Measurements from ENCODE around the gene ZC2HC1B.

ZC2HC1B gene

GRCh38 chr6:143955971-143956370 lies 91.7 kb downstream of the ZC2HC1B start:
- Histone ChIP-seq H3K27me3 (ENCODE audit: insufficient read depth, poor library complexity, severe bottlenecking) (no peaks in the 10 kb centered on the region), H3K27ac (replicated peaks) (no peak overlapping the region), H3K4me3 (replicated peaks; ENCODE audit: insufficient read depth, low read length) (no peak overlapping the region)
- no peak for DNase-seq (ENCODE audit: low read depth in 1 of 2, low spot score in 1 of 2)
- TF ChIP-seq POLR2AphosphoS5 (IDR thresholded peaks at IDR 0.05; ENCODE audit: low read depth): no peak
- no peak for TF ChIP-seq CTCF (IDR thresholded peaks at IDR 0.05; ENCODE audit: insufficient read depth, low read length)
- TF ChIP-seq REST (IDR thresholded peaks at IDR 0.05; ENCODE audit: insufficient replicate concordance, low read depth): no peak
- no peak for TF ChIP-seq SPI1 (IDR thresholded peaks at IDR 0.05; ENCODE audit: borderline replicate concordance, low read depth)
- TF ChIP-seq GABPA (IDR thresholded peaks at IDR 0.05; ENCODE audit: low read depth): no peak

GRCh38 chr6:143957679-143958274 lies 93.5 kb downstream of the ZC2HC1B start:
- H3K27me3 ChIP-seq (ENCODE audit: insufficient read depth, poor library complexity, severe bottlenecking): no peaks in the 10 kb centered on the region
- no peak for TF ChIP-seq POLR2AphosphoS5 (IDR thresholded peaks at IDR 0.05; ENCODE audit: low read depth)
- TF ChIP-seq GABPA (IDR thresholded peaks at IDR 0.05; ENCODE audit: low read depth): no peak
- no peak for TF ChIP-seq REST (IDR thresholded peaks at IDR 0.05; ENCODE audit: insufficient replicate concordance, low read depth)
- TF ChIP-seq CTCF (IDR thresholded peaks at IDR 0.05; ENCODE audit: insufficient read depth, low read length): no peak
- no peak for TF ChIP-seq SPI1 (IDR thresholded peaks at IDR 0.05; ENCODE audit: borderline replicate concordance, low read depth)
- H3K27ac ChIP-seq (replicated peaks): no peak overlapping the region
- DNase-seq (ENCODE audit: low read depth in 1 of 2, low spot score in 1 of 2): no peak
- H3K4me3 ChIP-seq (replicated peaks; ENCODE audit: insufficient read depth, low read length): no peak overlapping the region

GRCh38 chr6:143958839-143959399 lies 94.6 kb downstream of the ZC2HC1B start:
- no peak overlapping the region for H3K27ac ChIP-seq (replicated peaks)
- no peaks in the 10 kb centered on the region for H3K27me3 ChIP-seq (ENCODE audit: insufficient read depth, poor library complexity, severe bottlenecking)
- no peak for DNase-seq (ENCODE audit: low read depth in 1 of 2, low spot score in 1 of 2)
- H3K4me3 ChIP-seq (replicated peaks; ENCODE audit: insufficient read depth, low read length): no peak overlapping the region
- TF ChIP-seq SPI1 (IDR thresholded peaks at IDR 0.05; ENCODE audit: borderline replicate concordance, low read depth): no peak

- Histone ChIP-seq H3K27me3 (ENCODE audit: insufficient read depth, poor library complexity, severe bottlenecking) (no peaks in the 10 kb centered on the region), H3K4me3 (replicated peaks; ENCODE audit: insufficient read depth, low read length) (no peak overlapping the region), H3K27ac (replicated peaks) (no peak overlapping the region)
- no peak for DNase-seq (ENCODE audit: low read depth in 1 of 2, low spot score in 1 of 2)
- no peak for TF ChIP-seq GABPA (IDR thresholded peaks at IDR 0.05; ENCODE audit: low read depth)
- no peak for TF ChIP-seq POLR2AphosphoS5 (IDR thresholded peaks at IDR 0.05; ENCODE audit: low read depth)
- TF ChIP-seq SPI1 (IDR thresholded peaks at IDR 0.05; ENCODE audit: borderline replicate concordance, low read depth): no peak
- no peak for TF ChIP-seq REST (IDR thresholded peaks at IDR 0.05; ENCODE audit: insufficient replicate concordance, low read depth)
- no peak for TF ChIP-seq CTCF (IDR thresholded peaks at IDR 0.05; ENCODE audit: insufficient read depth, low read length)
Measured at GRCh38 chr6:143959927-143960326, 95.7 kb downstream of the ZC2HC1B start.
